Panc1 (cell line): ENCODE data around the gene FBLN2. TPM values are rescaled to one million over a fixed set of nuclear protein-coding genes. Genes with fewer than 3 reads are reported as not detected.

Source experiments
- ATAC-seq: fragments of 200-7000 bp; cut with Tn5 transposase; 2 replicates; pipeline ENCODE4 v1.9.1; 2020; ENCODE audit warnings: mild to moderate bottlenecking, moderate library complexity
- BruUV-seq: library from RNA; stranded (reverse); fragments of 400-500 nt; replicated peaks from 2 replicates; lab custom pipeline; 2021; lab: Mats Ljungman, UMichigan
- CTCF ChIA-PET: fragments of 300-600 bp; sonication (Branson Sonifier 250); formaldehyde crosslinking; loops from one replicate; lab custom pipeline; 2022; ENCODE audit warnings: antibody characterized with exemption; lab: Charles Lee
- POLR2A ChIA-PET: fragments of 300-600 bp; sonication (Branson Sonifier 250); formaldehyde crosslinking; loops from one replicate; lab custom pipeline; 2022; ENCODE audit warnings: antibody characterized with exemption; lab: Charles Lee
- DNase-seq: peaks from one replicate; pipeline ENCODE4 v3.0.0-alpha.2; 2010; ENCODE audit warnings: low read depth, low spot score
- H3K27ac ChIP-seq: 2 replicates; pipeline ENCODE4 v1.5.1; 2011; ENCODE audit warnings: mild to moderate bottlenecking, low read length, inconsistent platforms
- H3K27me3 ChIP-seq: fragments of 200-500 bp; sonication (Bioruptor generic); 2 replicates; pipeline ENCODE4 v1.6.0; 2014; ENCODE audit warnings: low read length, inconsistent platforms; ENCODE audit not compliant: control insufficient read depth, insufficient read depth
- H3K36me3 ChIP-seq: fragments of 200-500 bp; sonication (Bioruptor generic); 2 replicates; pipeline ENCODE4 v1.5.1; 2014; ENCODE audit warnings: inconsistent platforms, mild to moderate bottlenecking, low read length, moderate library complexity; ENCODE audit not compliant: control insufficient read depth, insufficient read depth
- H3K4me1 ChIP-seq: 2 replicates; pipeline ENCODE4 v1.5.1; 2011; ENCODE audit warnings: inconsistent platforms, mild to moderate bottlenecking, low read length, moderate library complexity; ENCODE audit not compliant: control insufficient read depth, insufficient read depth
- H3K4me3 ChIP-seq, 2 experiments: 2 replicates each; pipeline ENCODE4 v1.5.1; 2011 to 2012; ENCODE audit warnings: low read depth in 2 of 2, low read length in 2 of 2, mild to moderate bottlenecking in 2 of 2, inconsistent platforms in 1 of 2, moderate library complexity in 1 of 2
- H3K9me3 ChIP-seq: fragments of 200-500 bp; sonication (Bioruptor generic); 2 replicates; pipeline ENCODE4 v1.5.1; 2014; ENCODE audit warnings: low read depth, mild to moderate bottlenecking, inconsistent platforms, low read length, moderate library complexity; ENCODE audit not compliant: control insufficient read depth, insufficient read depth
- POLR2AphosphoS5 ChIP-seq: IDR thresholded peaks from 2 replicates; pipeline ENCODE4 v1.6.1; 2012; ENCODE audit warnings: mild to moderate bottlenecking, low read depth, low read length, moderate library complexity
- SIN3A ChIP-seq: IDR thresholded peaks from 2 replicates; pipeline ENCODE4 v1.6.1; 2012; ENCODE audit warnings: low read depth, mild to moderate bottlenecking, low read length, moderate library complexity, borderline replicate concordance; ENCODE audit not compliant: insufficient read depth
- TCF7L2 ChIP-seq: IDR thresholded peaks from 2 replicates; pipeline ENCODE4 v1.6.1; 2011; ENCODE audit warnings: mild to moderate bottlenecking, low read depth, low read length, inconsistent platforms
- in situ Hi-C: cut with HindIII; loops from 2 replicates; pipeline ENCODE4 v1.10.0; 2016; ENCODE audit warnings: low sequenced_read_pairs, low pct_unique_long_range_greater_than_20kb
- intact Hi-C: fragments of 100-400 bp; cut with micrococcal nuclease; formaldehyde crosslinking; loops from one replicate; pipeline ENCODE4 v1.10.0; 2022; ENCODE audit not compliant: unreplicated experiment
- total RNA-seq: library from RNA; stranded (reverse); gene quantifications from one replicate; pipeline ENCODE4 v1.2.1, GENCODE V29; 2021; ENCODE audit not compliant: unreplicated experiment
- TF ChIP-seq, protein P1 (sequence below), 2 experiments: IDR thresholded peaks; 2 replicates each; pipeline ENCODE4 v1.6.1; 2011 to 2012; ENCODE audit warnings: low read depth in 2 of 2, control low read depth in 1 of 2, low read length in 1 of 2, mild to moderate bottlenecking in 1 of 2, moderate library complexity in 1 of 2; ENCODE audit not compliant: insufficient read depth in 1 of 2
- TF ChIP-seq, protein P2 (sequence below): fragments of 450-650 bp; IDR thresholded peaks from 2 replicates; pipeline ENCODE4 v1.5.1; 2017; ENCODE audit warnings: mild to moderate bottlenecking

Gene FBLN2
- total RNA-seq, 1 experiment from 2014 or later, result 0.44 TPM

DNA sequence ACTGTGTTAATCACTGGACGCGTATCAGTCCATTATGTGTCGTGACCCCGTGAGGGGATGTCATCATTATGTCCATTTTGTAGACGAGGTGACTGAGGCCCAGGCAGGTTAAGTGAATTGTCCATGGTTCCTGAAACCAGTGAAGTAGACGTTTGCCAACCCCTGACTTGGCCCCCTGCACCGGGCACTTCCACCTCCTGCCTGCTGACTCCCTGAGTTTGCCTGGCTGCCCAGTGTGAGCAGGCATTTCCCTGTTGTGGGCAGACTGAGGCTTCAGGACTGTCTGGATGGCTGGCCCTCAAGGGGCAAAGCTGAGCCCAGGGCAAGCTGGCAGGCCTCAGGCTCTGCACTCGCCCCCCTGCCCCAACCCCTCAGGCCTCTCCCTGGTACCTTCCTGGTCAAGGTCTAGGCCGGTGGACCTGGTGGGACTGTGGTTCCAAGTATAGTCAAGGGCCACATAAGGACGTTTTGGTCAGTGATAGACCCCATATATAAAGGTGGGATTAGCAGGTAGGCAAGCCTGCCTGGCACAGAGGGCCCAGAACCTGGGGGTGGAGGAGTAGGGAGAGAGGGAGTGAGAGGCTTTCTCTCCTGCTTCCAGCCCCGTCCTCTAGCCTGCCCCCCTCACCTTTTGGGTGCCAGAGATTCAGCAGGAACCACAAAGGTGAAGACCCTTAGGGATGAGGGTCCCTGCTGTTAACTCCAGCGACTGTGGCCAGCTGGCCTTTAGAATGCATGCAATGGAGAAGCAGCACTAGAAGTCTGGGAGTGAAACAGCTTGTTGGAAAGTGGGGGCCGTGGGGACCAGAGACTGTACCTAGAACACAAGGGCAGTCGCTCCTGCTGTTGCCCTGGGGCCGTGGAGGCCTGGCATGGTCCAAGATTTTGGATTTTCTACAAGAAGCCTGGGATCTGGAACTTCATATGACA lies 34.6 kb downstream of the FBLN2 start:
- CTCF ChIA-PET, result no interaction called here
- POLR2A ChIA-PET, result no interaction called here
- no peaks in the 10 kb centered on the region for H3K9me3 ChIP-seq

DNA sequence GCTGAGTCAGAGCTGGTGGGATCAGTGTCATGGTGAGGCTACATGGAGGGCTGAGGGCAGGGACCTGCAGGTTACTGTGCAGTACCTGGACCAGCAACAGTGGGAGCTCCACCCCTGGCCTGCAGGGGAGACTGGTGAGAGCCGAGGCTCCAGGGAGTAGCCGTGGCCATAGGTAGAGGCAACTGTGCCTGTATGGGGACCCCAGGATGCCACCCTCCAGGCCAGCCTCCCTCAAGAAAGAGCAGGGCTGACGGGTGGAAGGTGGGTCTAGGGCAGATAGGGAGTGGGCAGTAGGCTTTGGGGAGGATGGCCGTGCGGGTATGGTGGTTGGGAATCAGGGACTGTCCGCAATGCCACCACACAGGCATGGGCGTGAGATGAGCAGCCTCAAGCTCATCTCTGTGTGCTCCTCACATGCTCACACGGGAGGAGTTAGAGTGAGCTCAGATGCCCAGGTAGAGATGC lies 35.5 kb downstream of the FBLN2 start:
- intact Hi-C loops, result no loop called here
- ChIA-PET POLR2A (no interaction called here), CTCF (no interaction called here)
- H3K27ac ChIP-seq, result no peak overlapping the region
- DNase-seq (no peak), ATAC-seq (no peak)
- no peaks in the 10 kb centered on the region for H3K9me3 ChIP-seq
- H3K36me3 ChIP-seq, result no peaks in the 10 kb centered on the region
- in situ Hi-C loops, result no loop called here
- TF ChIP-seq, protein P1, sequence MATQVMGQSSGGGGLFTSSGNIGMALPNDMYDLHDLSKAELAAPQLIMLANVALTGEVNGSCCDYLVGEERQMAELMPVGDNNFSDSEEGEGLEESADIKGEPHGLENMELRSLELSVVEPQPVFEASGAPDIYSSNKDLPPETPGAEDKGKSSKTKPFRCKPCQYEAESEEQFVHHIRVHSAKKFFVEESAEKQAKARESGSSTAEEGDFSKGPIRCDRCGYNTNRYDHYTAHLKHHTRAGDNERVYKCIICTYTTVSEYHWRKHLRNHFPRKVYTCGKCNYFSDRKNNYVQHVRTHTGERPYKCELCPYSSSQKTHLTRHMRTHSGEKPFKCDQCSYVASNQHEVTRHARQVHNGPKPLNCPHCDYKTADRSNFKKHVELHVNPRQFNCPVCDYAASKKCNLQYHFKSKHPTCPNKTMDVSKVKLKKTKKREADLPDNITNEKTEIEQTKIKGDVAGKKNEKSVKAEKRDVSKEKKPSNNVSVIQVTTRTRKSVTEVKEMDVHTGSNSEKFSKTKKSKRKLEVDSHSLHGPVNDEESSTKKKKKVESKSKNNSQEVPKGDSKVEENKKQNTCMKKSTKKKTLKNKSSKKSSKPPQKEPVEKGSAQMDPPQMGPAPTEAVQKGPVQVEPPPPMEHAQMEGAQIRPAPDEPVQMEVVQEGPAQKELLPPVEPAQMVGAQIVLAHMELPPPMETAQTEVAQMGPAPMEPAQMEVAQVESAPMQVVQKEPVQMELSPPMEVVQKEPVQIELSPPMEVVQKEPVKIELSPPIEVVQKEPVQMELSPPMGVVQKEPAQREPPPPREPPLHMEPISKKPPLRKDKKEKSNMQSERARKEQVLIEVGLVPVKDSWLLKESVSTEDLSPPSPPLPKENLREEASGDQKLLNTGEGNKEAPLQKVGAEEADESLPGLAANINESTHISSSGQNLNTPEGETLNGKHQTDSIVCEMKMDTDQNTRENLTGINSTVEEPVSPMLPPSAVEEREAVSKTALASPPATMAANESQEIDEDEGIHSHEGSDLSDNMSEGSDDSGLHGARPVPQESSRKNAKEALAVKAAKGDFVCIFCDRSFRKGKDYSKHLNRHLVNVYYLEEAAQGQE (IDR thresholded peaks at IDR 0.05; ENCODE audit: insufficient read depth in 1 of 2, low read depth in 2 of 2, low read length in 1 of 2), result no peak
- TF ChIP-seq POLR2AphosphoS5, result no peak
- TF ChIP-seq, protein P2, sequence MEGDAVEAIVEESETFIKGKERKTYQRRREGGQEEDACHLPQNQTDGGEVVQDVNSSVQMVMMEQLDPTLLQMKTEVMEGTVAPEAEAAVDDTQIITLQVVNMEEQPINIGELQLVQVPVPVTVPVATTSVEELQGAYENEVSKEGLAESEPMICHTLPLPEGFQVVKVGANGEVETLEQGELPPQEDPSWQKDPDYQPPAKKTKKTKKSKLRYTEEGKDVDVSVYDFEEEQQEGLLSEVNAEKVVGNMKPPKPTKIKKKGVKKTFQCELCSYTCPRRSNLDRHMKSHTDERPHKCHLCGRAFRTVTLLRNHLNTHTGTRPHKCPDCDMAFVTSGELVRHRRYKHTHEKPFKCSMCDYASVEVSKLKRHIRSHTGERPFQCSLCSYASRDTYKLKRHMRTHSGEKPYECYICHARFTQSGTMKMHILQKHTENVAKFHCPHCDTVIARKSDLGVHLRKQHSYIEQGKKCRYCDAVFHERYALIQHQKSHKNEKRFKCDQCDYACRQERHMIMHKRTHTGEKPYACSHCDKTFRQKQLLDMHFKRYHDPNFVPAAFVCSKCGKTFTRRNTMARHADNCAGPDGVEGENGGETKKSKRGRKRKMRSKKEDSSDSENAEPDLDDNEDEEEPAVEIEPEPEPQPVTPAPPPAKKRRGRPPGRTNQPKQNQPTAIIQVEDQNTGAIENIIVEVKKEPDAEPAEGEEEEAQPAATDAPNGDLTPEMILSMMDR, result no peak
- TF ChIP-seq TCF7L2, result no peak
- no peak for TF ChIP-seq SIN3A
- H3K4me1 ChIP-seq, result no peaks in the 10 kb centered on the region
- no peak overlapping the region for H3K4me3 ChIP-seq
- no TSS peak for BruUV-seq
- H3K27me3 ChIP-seq, result no peaks in the 10 kb centered on the region

More for the DNA sequence above, 34.6 kb downstream of the FBLN2 start:
- in situ Hi-C loops, result no loop called here
- Histone ChIP-seq H3K27ac (no peak overlapping the region), H3K27me3 (no peaks in the 10 kb centered on the region), H3K36me3 (no peaks in the 10 kb centered on the region), H3K4me1 (no peaks in the 10 kb centered on the region), H3K4me3 (no peak overlapping the region)
- TF ChIP-seq, protein P2, result no peak
- TF ChIP-seq TCF7L2 (no peak), SIN3A (no peak), POLR2AphosphoS5 (no peak)
- TF ChIP-seq, protein P1 (IDR thresholded peaks at IDR 0.05; ENCODE audit: insufficient read depth in 1 of 2, low read depth in 2 of 2, low read length in 1 of 2), result no peak
- ATAC-seq (no peak), DNase-seq (no peak)
- intact Hi-C loops, result no loop called here
- BruUV-seq, result no TSS peak
